SKM-1 treated with dmso at 0.1 percent for 144 hours (cell line): Measurements from ENCODE around the gene COL21A1.

Experiments
- DNase-seq: peaks from one replicate; lab custom pipeline; 2025; ENCODE audit not compliant: unreplicated experiment; lab: John Stamatoyannopoulos, UW

Gene COL21A1

GRCh38 chr6:56188429-56188828, 59.0 kb downstream of the COL21A1 start:
- DNase-seq, result no peak

GRCh38 chr6:56187686-56188085, 59.7 kb downstream of the COL21A1 start:
- DNase-seq, result no peak

GRCh38 chr6:56176741-56177140, 70.6 kb downstream of the COL21A1 start:
- DNase-seq, result no peak

- no peak for DNase-seq
Observed at GRCh38 chr6:56173228-56173627, 74.2 kb downstream of the COL21A1 start.

GRCh38 chr6:56172144-56172543, 75.2 kb downstream of the COL21A1 start:
- no peak for DNase-seq

- no peak for DNase-seq
Observed at GRCh38 chr6:56169366-56169765, 78.0 kb downstream of the COL21A1 start.

- DNase-seq, result no peak
Observed at GRCh38 chr6:56168596-56168995, 78.8 kb downstream of the COL21A1 start.

- no peak for DNase-seq
Observed at GRCh38 chr6:56162081-56162480, 85.3 kb downstream of the COL21A1 start.

- DNase-seq, result no peak
Observed at GRCh38 chr6:56160489-56160888, 86.9 kb downstream of the COL21A1 start.

- DNase-seq, result no peak
Observed at GRCh38 chr6:56158571-56158970, 88.8 kb downstream of the COL21A1 start.

GRCh38 chr6:56156643-56157042, 90.7 kb downstream of the COL21A1 start:
- DNase-seq, result no peak

GRCh38 chr6:56155634-56156141, 91.7 kb downstream of the COL21A1 start:
- no peak for DNase-seq

GRCh38 chr6:56154076-56154475, 93.3 kb downstream of the COL21A1 start:
- DNase-seq, result no peak

- DNase-seq, result no peak
Observed at GRCh38 chr6:56152611-56153010, 94.8 kb downstream of the COL21A1 start.

GRCh38 chr6:56151609-56152224, 95.7 kb downstream of the COL21A1 start:
- no peak for DNase-seq

GRCh38 chr6:56148488-56149186, 98.7 kb downstream of the COL21A1 start:
- no peak for DNase-seq

GRCh38 chr6:56147766-56148165, 99.6 kb downstream of the COL21A1 start:
- DNase-seq, result no peak

- no peak for DNase-seq
Observed at GRCh38 chr6:56146086-56146485, 101.3 kb downstream of the COL21A1 start.

GRCh38 chr6:56145616-56146015, 101.8 kb downstream of the COL21A1 start:
- DNase-seq, result no peak

GRCh38 chr6:56144538-56145324, 102.6 kb downstream of the COL21A1 start:
- no peak for DNase-seq

GRCh38 chr6:56143796-56144195, 103.6 kb downstream of the COL21A1 start:
- no peak for DNase-seq

- DNase-seq, result no peak
Observed at GRCh38 chr6:56140090-56140489, 107.3 kb downstream of the COL21A1 start.
